Measurements from ENCODE around the gene PIEZO1. TPM values are rescaled to one million over a fixed set of nuclear protein-coding genes. Genes with fewer than 3 reads are reported as not detected.

PIEZO1 gene
- total RNA-seq, 2 donors from 2014 or later = 37.7 to 73.2 TPM

DNA sequence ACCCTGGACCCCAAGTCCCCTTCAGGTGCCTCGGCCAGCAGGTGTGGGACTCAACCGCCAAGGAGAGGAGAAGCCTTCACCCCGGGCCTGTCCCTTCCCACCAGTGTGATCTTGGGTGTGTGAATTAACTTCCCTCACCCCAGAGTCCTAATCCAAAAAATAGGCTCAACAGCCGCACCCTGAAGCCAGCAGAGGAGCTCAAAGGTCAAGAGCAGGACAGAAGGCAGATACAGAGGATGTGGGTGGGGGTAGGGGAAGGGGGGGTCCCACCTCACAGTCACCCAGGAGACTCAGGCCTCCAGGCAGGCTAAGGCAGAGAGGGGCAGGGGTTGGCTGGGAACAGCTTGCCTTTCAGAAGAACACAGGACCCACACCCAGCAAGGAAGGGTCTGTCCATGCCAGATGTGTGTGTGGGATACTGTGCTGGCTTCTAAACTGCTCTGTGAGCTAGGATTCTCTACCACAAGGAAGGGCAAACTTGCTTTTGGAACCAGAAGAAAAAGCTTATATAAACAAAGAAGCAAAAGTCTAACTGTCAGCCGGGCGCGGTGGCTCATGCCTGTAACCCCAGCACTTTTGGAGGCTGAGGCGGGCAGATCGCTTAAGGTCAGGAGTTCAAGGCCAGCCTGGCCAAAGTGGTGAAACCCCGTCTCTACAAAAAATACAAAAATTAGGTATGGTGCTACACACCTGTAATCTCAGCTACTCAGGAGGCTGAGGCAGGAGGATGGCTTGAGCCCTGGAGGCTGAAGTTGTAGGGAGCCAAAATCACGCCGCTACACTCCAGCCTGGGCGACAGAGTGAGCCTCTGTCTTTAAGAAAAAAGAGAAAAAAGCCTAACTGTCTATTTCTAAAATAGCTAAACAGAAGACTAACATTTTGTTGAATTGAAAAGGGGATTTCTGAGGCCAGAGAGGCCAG is 4.6 kb downstream of the PIEZO1 start:
- TF ChIP-seq, protein P1, sequence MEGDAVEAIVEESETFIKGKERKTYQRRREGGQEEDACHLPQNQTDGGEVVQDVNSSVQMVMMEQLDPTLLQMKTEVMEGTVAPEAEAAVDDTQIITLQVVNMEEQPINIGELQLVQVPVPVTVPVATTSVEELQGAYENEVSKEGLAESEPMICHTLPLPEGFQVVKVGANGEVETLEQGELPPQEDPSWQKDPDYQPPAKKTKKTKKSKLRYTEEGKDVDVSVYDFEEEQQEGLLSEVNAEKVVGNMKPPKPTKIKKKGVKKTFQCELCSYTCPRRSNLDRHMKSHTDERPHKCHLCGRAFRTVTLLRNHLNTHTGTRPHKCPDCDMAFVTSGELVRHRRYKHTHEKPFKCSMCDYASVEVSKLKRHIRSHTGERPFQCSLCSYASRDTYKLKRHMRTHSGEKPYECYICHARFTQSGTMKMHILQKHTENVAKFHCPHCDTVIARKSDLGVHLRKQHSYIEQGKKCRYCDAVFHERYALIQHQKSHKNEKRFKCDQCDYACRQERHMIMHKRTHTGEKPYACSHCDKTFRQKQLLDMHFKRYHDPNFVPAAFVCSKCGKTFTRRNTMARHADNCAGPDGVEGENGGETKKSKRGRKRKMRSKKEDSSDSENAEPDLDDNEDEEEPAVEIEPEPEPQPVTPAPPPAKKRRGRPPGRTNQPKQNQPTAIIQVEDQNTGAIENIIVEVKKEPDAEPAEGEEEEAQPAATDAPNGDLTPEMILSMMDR (IDR thresholded peaks at IDR 0.05) = no peak
- Histone ChIP-seq H3K36me3 (no peaks in the 10 kb centered on the region), H3K4me3 (no peak overlapping the region), H3K27me3 (no peaks in the 10 kb centered on the region), H3K4me1 (peaks cover 0 to 57% of the 10 kb centered on the region in 2 donors), H3K9me3 (no peaks in the 10 kb centered on the region), H3K27ac (peak overlapping the region in 1 of 2 donors; percentile 26)
- DNase-seq (ENCODE audit: low spot score) = no peak

DNA sequence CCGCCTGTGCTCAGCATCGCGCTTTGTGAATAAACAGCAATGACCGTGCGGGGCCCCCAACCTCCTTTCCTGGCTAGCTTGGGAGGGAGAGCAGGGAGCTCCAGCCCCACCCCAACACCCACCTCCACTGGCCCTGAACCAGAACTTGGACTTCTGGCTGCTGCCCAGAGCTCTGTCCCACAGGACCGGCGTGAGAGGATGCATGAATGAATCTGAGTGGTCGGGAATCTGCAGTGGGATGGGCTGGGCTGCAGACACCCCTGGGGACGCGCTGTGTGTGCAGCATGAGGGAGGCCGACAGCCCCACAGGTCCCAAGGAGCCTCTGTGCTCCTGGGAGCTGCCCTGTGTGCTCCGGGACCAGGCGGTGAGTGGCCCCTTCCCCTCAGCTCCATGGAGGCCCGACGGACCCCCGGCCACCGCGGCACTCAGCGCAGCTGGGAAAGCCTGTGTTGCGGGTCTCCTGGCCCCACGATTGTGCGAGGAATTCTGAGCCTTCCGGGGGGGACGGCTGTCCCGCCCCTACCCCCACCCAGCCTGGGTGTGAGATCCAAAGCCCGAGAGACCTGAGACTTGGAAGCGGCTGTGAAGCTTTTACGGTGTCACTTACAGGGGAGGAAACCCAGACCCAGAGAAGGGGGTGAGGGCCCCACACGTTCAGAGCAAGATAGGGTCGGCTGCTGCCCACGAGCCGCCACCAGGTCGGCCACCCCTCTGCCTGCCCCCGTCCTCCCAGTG is 5.4 kb downstream of the PIEZO1 start:
- H3K4me1 ChIP-seq = peaks cover 0 to 64% of the 10 kb centered on the region in 2 donors
- no peaks in the 10 kb centered on the region for H3K36me3 ChIP-seq
- no peaks in the 10 kb centered on the region for H3K9me3 ChIP-seq
- H3K4me3 ChIP-seq = peak overlapping the region in 1 of 2 donors; percentile 13
- H3K27me3 ChIP-seq = no peaks in the 10 kb centered on the region
- H3K27ac ChIP-seq = no peak overlapping the region
- TF ChIP-seq, protein P1 (IDR thresholded peaks at IDR 0.05) = no peak
- DNase-seq (ENCODE audit: low spot score) = no peak

DNA sequence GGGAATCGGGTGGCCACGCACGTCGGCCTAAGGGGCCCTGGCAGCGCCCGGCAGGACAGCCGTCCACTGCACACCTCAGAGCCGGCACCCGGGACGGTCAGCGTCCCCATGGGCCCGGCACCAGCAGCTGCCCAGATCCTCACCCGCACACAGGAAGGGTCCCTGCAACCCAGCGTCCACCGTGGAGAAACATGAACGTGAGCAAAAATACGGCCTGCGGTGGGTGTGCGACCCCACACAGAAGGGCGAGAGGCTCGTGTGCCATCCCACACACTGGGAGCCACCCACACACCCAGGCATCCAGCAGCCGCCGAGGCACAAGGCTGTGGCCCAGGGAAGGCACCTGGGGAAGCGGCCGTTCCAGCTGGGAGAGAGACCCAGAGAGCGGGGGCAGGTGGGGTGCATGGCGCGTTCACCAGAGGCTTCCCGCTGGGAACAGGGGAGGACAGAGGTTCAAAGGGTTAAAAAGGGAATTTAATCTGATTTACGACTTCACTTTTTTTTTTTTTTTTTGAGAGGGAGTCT is 6.4 kb downstream of the PIEZO1 start:
- Histone ChIP-seq H3K27me3 (no peaks in the 10 kb centered on the region), H3K4me1 (peaks cover 0 to 70% of the 10 kb centered on the region in 2 donors), H3K27ac (no peak overlapping the region), H3K4me3 (no peak overlapping the region), H3K9me3 (no peaks in the 10 kb centered on the region), H3K36me3 (no peaks in the 10 kb centered on the region)
- TF ChIP-seq, protein P1 (IDR thresholded peaks at IDR 0.05) = no peak
- no peak for DNase-seq (ENCODE audit: low spot score)

DNA sequence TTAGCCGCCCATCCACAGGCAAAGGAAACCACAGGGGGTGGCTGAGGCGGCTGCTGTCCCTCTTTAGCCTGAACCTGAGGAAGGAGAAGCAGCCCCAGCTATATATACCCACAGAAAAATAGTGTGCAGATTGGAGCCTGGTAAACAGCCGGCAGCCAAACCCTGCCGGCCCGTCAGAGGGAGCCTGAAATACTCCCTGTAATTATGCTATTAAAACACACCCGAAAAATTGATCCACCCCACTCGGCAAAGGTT is 6.8 kb downstream of the PIEZO1 start:
- H3K27ac ChIP-seq = no peak overlapping the region
- TF ChIP-seq, protein P1 (IDR thresholded peaks at IDR 0.05) = no peak
- H3K4me1 ChIP-seq = peaks cover 0 to 70% of the 10 kb centered on the region in 2 donors
- no peaks in the 10 kb centered on the region for H3K9me3 ChIP-seq
- no peak for DNase-seq (ENCODE audit: low spot score)
- no peaks in the 10 kb centered on the region for H3K27me3 ChIP-seq
- no peak overlapping the region for H3K4me3 ChIP-seq
- no peaks in the 10 kb centered on the region for H3K36me3 ChIP-seq

DNA sequence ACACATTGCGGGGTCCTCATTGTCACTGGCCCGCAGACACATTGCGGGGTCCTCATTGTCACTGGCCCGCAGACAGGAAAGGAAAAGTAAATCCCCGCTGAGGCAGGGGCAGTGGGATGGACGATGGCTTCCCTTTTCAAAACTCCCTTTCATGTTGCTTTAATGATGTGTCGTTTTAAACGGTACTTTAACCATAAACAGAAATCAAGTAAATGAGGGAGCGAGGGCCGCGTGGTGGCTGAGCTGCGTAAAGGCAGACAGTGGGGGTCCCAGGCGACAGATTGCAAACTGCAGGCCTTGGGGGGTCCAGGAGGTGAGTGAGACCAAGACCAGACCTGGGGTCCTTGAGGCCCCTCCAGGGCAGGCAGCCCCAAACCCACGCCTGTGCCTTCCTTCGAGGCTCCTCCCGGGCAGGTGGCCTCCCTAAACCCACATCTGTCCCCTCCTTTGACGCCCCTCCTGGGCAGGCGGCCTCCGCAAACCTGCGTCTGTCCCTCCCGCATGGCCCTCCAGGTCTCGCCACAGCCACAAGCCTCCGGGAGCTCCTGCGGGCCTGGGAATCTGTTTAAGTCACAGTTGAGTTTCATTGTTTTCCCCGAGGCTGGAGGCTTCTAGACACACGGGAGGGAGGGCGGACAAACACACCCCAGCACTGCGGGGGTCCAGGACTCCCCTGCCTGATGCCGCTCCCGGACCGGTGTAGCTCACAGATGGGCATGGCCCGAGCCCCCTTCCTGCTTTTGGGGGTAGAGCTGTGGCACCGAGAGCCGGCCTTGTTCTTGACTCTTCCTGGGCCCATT is 7.3 kb downstream of the PIEZO1 start:
- DNase-seq (ENCODE audit: low spot score) = no peak
- TF ChIP-seq, protein P1 (IDR thresholded peaks at IDR 0.05) = no peak
- H3K9me3 ChIP-seq = no peaks in the 10 kb centered on the region
- H3K36me3 ChIP-seq = no peaks in the 10 kb centered on the region
- peaks cover 0 to 70% of the 10 kb centered on the region in 2 donors for H3K4me1 ChIP-seq
- no peak overlapping the region for H3K4me3 ChIP-seq
- H3K27me3 ChIP-seq = no peaks in the 10 kb centered on the region
- no peak overlapping the region for H3K27ac ChIP-seq
